ENCODE data around the gene POU5F1. TPM values are rescaled to one million over a fixed set of nuclear protein-coding genes. Genes with fewer than 3 reads are reported as not detected.

POU5F1 gene
- polyA plus RNA-seq, 1 donor (not counting 4 experiments of a cell fraction or from before 2014, with no cell fraction given) = 1.6 TPM

DNA sequence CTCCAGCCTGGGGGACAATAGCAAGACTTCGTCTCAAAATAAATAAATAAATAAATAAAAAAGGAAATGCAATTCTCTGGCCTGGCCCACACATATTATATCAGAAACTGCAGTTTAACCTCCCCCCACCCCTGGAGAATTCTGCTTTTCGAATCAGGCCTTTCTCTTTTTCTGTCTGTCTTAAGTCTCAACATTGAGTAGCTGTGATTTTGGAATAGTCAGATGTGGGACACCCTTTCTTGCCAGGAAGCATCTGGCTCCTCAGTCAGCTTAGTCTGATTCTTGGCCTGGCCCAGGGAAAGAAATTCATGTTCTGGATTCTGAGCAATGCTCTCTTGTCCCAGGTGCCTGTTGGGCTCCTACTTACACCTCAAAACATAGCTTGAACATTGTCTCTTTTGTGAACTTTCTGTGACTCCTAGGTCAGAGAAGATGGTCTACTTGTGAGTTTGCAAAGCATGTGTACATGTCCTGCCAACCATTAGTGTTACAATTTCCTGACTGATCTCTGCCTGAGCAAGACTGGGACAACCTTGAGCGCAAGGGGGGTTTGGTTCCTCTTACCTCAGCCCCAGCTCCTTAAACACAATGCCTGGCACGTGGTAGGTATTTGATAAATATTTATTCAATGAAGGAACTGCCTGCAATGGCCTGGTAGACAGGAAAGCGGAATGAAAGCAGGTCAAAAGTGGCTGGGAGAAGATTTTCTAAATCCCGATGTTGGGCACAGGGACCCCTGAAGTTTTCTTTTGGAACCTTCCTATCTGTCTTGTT is 23.8 kb upstream of the POU5F1 start:
- no peaks in the 10 kb centered on the region for H4K20me1 ChIP-seq (ENCODE audit: control insufficient read depth, extremely low read depth, insufficient read depth, low read length)
- no peak for DNase-seq (ENCODE audit: low read depth, low spot score)
- no peak overlapping the region for H2AFZ ChIP-seq (ENCODE audit: control insufficient read depth, low read length)
- no peaks in the 10 kb centered on the region for H3K79me2 ChIP-seq (ENCODE audit: control insufficient read depth, insufficient read depth, low read length)
- no peak for TF ChIP-seq EZH2 (IDR thresholded peaks at IDR 0.05; ENCODE audit: low read length)
- TF ChIP-seq, protein P1, sequence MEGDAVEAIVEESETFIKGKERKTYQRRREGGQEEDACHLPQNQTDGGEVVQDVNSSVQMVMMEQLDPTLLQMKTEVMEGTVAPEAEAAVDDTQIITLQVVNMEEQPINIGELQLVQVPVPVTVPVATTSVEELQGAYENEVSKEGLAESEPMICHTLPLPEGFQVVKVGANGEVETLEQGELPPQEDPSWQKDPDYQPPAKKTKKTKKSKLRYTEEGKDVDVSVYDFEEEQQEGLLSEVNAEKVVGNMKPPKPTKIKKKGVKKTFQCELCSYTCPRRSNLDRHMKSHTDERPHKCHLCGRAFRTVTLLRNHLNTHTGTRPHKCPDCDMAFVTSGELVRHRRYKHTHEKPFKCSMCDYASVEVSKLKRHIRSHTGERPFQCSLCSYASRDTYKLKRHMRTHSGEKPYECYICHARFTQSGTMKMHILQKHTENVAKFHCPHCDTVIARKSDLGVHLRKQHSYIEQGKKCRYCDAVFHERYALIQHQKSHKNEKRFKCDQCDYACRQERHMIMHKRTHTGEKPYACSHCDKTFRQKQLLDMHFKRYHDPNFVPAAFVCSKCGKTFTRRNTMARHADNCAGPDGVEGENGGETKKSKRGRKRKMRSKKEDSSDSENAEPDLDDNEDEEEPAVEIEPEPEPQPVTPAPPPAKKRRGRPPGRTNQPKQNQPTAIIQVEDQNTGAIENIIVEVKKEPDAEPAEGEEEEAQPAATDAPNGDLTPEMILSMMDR (optimal IDR thresholded peaks at IDR 0.05 in 1 of 3, IDR thresholded peaks at IDR 0.05 in 1 of 3, conservative IDR thresholded peaks at IDR 0.05 in 1 of 3; ENCODE audit: extremely low read depth in 1 of 3, insufficient read depth in 2 of 3, low read length in 3 of 3) = no peak
- no peak overlapping the region for H3K4me2 ChIP-seq (ENCODE audit: control insufficient read depth, extremely low read depth, insufficient read depth, low read depth, low read length)
- H3K27me3 ChIP-seq (ENCODE audit: control insufficient read depth, extremely low read depth, insufficient read depth, low read length) = no peaks in the 10 kb centered on the region
- no peak overlapping the region for H3K4me3 ChIP-seq (ENCODE audit: control insufficient read depth in 2 of 3, extremely low read depth in 1 of 3, insufficient read depth in 2 of 3, low read depth in 1 of 3, low read length in 3 of 3)
- H3K4me1 ChIP-seq (ENCODE audit: control insufficient read depth, extremely low read depth, insufficient read depth, low read length) = no peaks in the 10 kb centered on the region
- no peaks in the 10 kb centered on the region for H3K9me1 ChIP-seq (ENCODE audit: control insufficient read depth, extremely low read depth, insufficient read depth, low read length)
- no peak overlapping the region for H3K9ac ChIP-seq (ENCODE audit: control insufficient read depth, extremely low read depth, insufficient read depth, low read length)
- FAIRE-seq = no peak
- no peaks in the 10 kb centered on the region for H3K36me3 ChIP-seq (ENCODE audit: control insufficient read depth in 2 of 2, extremely low read depth in 1 of 2, insufficient read depth in 2 of 2, low read length in 2 of 2)
- no peaks in the 10 kb centered on the region for H3K9me3 ChIP-seq (ENCODE audit: control insufficient read depth, low read depth, low read length)
- no peak overlapping the region for H3K27ac ChIP-seq (ENCODE audit: control insufficient read depth, insufficient read depth, low read length)
- dilution Hi-C loops (cut with MboI; ENCODE audit: extremely low pct_ligation_motif_present, low sequenced_read_pairs) = no loop called here

DNA sequence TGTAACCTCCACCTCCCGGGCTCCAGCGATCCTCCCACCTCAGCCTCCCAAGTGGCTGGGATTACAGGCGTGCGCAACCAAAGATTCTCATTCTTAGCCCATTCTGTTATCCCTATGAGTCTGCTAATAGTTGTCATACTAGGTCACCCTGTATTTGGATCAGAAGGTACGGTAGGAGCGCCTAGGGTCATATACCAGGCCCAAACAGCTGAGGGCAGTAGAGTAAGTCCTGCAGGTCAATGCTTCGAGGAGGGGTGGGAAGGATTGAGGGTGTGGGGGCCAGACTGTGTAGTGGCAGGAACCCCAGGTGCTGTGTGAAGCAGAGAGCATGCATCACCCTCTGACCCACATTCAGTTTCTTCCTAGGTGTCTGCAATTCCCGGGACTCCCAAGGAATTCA is 22.7 kb upstream of the POU5F1 start:
- H3K9me1 ChIP-seq (ENCODE audit: control insufficient read depth, extremely low read depth, insufficient read depth, low read length) = no peaks in the 10 kb centered on the region
- no peak for FAIRE-seq
- H4K20me1 ChIP-seq (ENCODE audit: control insufficient read depth, extremely low read depth, insufficient read depth, low read length) = no peaks in the 10 kb centered on the region
- no peak for TF ChIP-seq EZH2 (IDR thresholded peaks at IDR 0.05; ENCODE audit: low read length)
- TF ChIP-seq, protein P1 (optimal IDR thresholded peaks at IDR 0.05 in 1 of 3, IDR thresholded peaks at IDR 0.05 in 1 of 3, conservative IDR thresholded peaks at IDR 0.05 in 1 of 3; ENCODE audit: extremely low read depth in 1 of 3, insufficient read depth in 2 of 3, low read length in 3 of 3) = peak in 1 of 3 experiments; percentile 20
- no peak overlapping the region for H2AFZ ChIP-seq (ENCODE audit: control insufficient read depth, low read length)
- dilution Hi-C loops (cut with MboI; ENCODE audit: extremely low pct_ligation_motif_present, low sequenced_read_pairs) = no loop called here
- H3K9me3 ChIP-seq (ENCODE audit: control insufficient read depth, low read depth, low read length) = no peaks in the 10 kb centered on the region
- no peaks in the 10 kb centered on the region for H3K36me3 ChIP-seq (ENCODE audit: control insufficient read depth in 2 of 2, extremely low read depth in 1 of 2, insufficient read depth in 2 of 2, low read length in 2 of 2)
- no peak overlapping the region for H3K27ac ChIP-seq (ENCODE audit: control insufficient read depth, insufficient read depth, low read length)
- no peaks in the 10 kb centered on the region for H3K27me3 ChIP-seq (ENCODE audit: control insufficient read depth, extremely low read depth, insufficient read depth, low read length)
- no peaks in the 10 kb centered on the region for H3K4me1 ChIP-seq (ENCODE audit: control insufficient read depth, extremely low read depth, insufficient read depth, low read length)
- no peak overlapping the region for H3K9ac ChIP-seq (ENCODE audit: control insufficient read depth, extremely low read depth, insufficient read depth, low read length)
- H3K4me2 ChIP-seq (ENCODE audit: control insufficient read depth, extremely low read depth, insufficient read depth, low read depth, low read length) = no peak overlapping the region
- no peak overlapping the region for H3K4me3 ChIP-seq (ENCODE audit: control insufficient read depth in 2 of 3, extremely low read depth in 1 of 3, insufficient read depth in 2 of 3, low read depth in 1 of 3, low read length in 3 of 3)
- no peak for DNase-seq (ENCODE audit: low read depth, low spot score)
- H3K79me2 ChIP-seq (ENCODE audit: control insufficient read depth, insufficient read depth, low read length) = no peaks in the 10 kb centered on the region
